Esophagus squamous epithelium (tissue), 4 donors: Measurements from ENCODE around the gene C1QL3.

Experiments used
- POLR2A ChIP-seq, 4 donors: fragments of 450-650 bp; IDR thresholded peaks; one replicate each; pipeline ENCODE4 v1.6.1; 2017; ENCODE audit warnings: antibody characterized with exemption in 4 of 4, mild to moderate bottlenecking in 4 of 4, moderate library complexity in 3 of 4
- TF ChIP-seq, protein P1 (sequence below), 6 experiments: fragments of 450-650 bp in 4 of 6; fragments of 200-600 bp in 2 of 6; sonication (generic) in 2 of 6; IDR thresholded peaks; one replicate each; pipeline ENCODE4 v1.5.1; 2016 to 2019; ENCODE audit warnings: antibody characterized with exemption in 6 of 6, mild to moderate bottlenecking in 4 of 6, moderate library complexity in 4 of 6

DNA sequence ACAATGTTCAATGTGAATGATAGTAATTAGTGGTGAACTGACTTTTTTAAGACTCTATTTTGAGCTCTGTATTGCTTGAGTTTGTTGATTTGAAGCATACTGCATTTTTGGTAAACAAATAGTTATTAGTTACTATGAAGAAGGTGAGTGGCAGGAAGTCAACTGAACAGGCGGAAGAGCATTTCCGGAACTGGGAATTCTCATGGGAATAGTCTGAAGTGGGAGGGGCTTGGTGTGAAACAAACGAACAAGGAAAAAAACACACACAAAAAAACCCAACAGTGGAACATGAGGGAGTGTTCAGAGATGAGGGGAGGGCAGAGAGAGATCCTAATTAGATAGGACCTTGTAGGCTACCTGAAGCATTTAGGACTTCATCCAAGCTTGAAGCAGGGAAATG lies 43.9 kb upstream of the C1QL3 start:
- TF ChIP-seq, protein P1, sequence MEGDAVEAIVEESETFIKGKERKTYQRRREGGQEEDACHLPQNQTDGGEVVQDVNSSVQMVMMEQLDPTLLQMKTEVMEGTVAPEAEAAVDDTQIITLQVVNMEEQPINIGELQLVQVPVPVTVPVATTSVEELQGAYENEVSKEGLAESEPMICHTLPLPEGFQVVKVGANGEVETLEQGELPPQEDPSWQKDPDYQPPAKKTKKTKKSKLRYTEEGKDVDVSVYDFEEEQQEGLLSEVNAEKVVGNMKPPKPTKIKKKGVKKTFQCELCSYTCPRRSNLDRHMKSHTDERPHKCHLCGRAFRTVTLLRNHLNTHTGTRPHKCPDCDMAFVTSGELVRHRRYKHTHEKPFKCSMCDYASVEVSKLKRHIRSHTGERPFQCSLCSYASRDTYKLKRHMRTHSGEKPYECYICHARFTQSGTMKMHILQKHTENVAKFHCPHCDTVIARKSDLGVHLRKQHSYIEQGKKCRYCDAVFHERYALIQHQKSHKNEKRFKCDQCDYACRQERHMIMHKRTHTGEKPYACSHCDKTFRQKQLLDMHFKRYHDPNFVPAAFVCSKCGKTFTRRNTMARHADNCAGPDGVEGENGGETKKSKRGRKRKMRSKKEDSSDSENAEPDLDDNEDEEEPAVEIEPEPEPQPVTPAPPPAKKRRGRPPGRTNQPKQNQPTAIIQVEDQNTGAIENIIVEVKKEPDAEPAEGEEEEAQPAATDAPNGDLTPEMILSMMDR (IDR thresholded peaks at IDR 0.05) = no peak
- no peak for TF ChIP-seq POLR2A (IDR thresholded peaks at IDR 0.05)
